Measurements from ENCODE around the gene NFKBIA.
"Not testable (repeated sequence)": the region's sequence is repeated elsewhere in the genome, so short reads cannot be mapped to it uniquely, and the experiment has no call there.

The NFKBIA gene

GRCh38 chr14:35365130-35366055 lies 39.2 kb downstream of the NFKBIA start:
- Histone ChIP-seq H3K27ac (replicated peaks) (no peak overlapping the region), H3K4me3 (replicated peaks; ENCODE audit: insufficient read depth, low read length) (no peak overlapping the region), H3K27me3 (ENCODE audit: insufficient read depth, poor library complexity, severe bottlenecking) (no peaks in the 10 kb centered on the region)
- no peak for DNase-seq (ENCODE audit: low read depth in 1 of 2, low spot score in 1 of 2)
- TF ChIP-seq SPI1 (IDR thresholded peaks at IDR 0.05; ENCODE audit: borderline replicate concordance, low read depth) (no peak), POLR2AphosphoS5 (IDR thresholded peaks at IDR 0.05; ENCODE audit: low read depth) (no peak)

DNA sequence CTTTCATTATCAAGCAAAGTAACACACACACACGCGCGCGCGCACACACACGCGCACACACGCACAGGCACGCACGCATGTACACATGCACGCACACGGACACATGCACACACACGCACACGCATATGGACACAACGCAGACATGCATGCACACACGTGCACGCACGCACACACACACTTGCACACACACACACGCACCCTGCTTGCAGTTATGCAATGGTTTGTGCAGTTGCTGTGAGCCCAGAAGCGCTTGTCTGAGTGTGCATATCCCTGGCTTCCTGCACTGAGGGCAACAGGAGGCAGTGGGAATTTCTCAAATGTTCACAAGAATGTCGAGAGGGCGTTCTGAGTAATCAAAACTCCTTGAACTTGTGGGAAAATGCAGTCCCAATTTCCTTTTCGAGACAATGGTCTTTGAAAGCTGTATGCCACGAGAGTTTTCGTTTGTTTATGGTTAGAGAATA lies 41.6 kb downstream of the NFKBIA start:
- no peak for DNase-seq (ENCODE audit: low read depth in 1 of 2, low spot score in 1 of 2)
- Histone ChIP-seq H3K27ac (replicated peaks) (no peak overlapping the region), H3K4me3 (replicated peaks; ENCODE audit: insufficient read depth, low read length) (no peak overlapping the region), H3K27me3 (ENCODE audit: insufficient read depth, poor library complexity, severe bottlenecking) (no peaks in the 10 kb centered on the region)
- TF ChIP-seq GABPA (IDR thresholded peaks at IDR 0.05; ENCODE audit: low read depth) = no peak
- TF ChIP-seq SPI1 (IDR thresholded peaks at IDR 0.05; ENCODE audit: borderline replicate concordance, low read depth) = no peak
- TF ChIP-seq, protein P1, sequence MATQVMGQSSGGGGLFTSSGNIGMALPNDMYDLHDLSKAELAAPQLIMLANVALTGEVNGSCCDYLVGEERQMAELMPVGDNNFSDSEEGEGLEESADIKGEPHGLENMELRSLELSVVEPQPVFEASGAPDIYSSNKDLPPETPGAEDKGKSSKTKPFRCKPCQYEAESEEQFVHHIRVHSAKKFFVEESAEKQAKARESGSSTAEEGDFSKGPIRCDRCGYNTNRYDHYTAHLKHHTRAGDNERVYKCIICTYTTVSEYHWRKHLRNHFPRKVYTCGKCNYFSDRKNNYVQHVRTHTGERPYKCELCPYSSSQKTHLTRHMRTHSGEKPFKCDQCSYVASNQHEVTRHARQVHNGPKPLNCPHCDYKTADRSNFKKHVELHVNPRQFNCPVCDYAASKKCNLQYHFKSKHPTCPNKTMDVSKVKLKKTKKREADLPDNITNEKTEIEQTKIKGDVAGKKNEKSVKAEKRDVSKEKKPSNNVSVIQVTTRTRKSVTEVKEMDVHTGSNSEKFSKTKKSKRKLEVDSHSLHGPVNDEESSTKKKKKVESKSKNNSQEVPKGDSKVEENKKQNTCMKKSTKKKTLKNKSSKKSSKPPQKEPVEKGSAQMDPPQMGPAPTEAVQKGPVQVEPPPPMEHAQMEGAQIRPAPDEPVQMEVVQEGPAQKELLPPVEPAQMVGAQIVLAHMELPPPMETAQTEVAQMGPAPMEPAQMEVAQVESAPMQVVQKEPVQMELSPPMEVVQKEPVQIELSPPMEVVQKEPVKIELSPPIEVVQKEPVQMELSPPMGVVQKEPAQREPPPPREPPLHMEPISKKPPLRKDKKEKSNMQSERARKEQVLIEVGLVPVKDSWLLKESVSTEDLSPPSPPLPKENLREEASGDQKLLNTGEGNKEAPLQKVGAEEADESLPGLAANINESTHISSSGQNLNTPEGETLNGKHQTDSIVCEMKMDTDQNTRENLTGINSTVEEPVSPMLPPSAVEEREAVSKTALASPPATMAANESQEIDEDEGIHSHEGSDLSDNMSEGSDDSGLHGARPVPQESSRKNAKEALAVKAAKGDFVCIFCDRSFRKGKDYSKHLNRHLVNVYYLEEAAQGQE (IDR thresholded peaks at IDR 0.05; ENCODE audit: insufficient replicate concordance, low read depth) = no peak
- no peak for TF ChIP-seq POLR2AphosphoS5 (IDR thresholded peaks at IDR 0.05; ENCODE audit: low read depth)
- TF ChIP-seq CTCF (IDR thresholded peaks at IDR 0.05; ENCODE audit: insufficient read depth, low read length) = no peak

GRCh38 chr14:35362450-35362849 lies 42.1 kb downstream of the NFKBIA start:
- H3K27me3 ChIP-seq (ENCODE audit: insufficient read depth, poor library complexity, severe bottlenecking) = no peaks in the 10 kb centered on the region
- DNase-seq (ENCODE audit: low read depth in 1 of 2, low spot score in 1 of 2) = no peak
- H3K4me3 ChIP-seq (replicated peaks; ENCODE audit: insufficient read depth, low read length) = no peak overlapping the region
- no peak overlapping the region for H3K27ac ChIP-seq (replicated peaks)
- TF ChIP-seq CTCF (IDR thresholded peaks at IDR 0.05; ENCODE audit: insufficient read depth, low read length) (no peak), POLR2AphosphoS5 (IDR thresholded peaks at IDR 0.05; ENCODE audit: low read depth) (no peak), GABPA (IDR thresholded peaks at IDR 0.05; ENCODE audit: low read depth) (no peak), SPI1 (IDR thresholded peaks at IDR 0.05; ENCODE audit: borderline replicate concordance, low read depth) (no peak)
- TF ChIP-seq, protein P1 (IDR thresholded peaks at IDR 0.05; ENCODE audit: insufficient replicate concordance, low read depth) = no peak

DNA sequence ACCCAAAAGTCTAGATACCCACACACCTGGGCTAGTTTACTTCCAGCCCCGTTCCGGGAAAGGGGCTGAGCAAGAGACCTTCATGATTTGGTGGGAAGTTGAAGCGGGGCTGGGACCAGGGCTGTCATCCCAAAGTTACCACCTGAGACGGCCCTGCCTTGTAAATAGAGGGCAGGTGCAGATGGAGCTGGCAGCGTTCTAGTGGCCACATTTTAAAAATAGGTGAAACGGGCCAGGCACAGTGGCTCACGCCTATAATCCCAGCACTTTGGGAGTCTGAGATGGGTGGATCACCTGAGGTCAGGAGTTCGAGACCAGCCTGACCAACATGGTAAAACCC lies 43.4 kb downstream of the NFKBIA start:
- DNase-seq (ENCODE audit: low read depth in 1 of 2, low spot score in 1 of 2) = no peak
- H3K27ac ChIP-seq (replicated peaks) = no peak overlapping the region
- TF ChIP-seq GABPA (IDR thresholded peaks at IDR 0.05; ENCODE audit: low read depth) (no peak), POLR2AphosphoS5 (IDR thresholded peaks at IDR 0.05; ENCODE audit: low read depth) (no peak), CTCF (IDR thresholded peaks at IDR 0.05; ENCODE audit: insufficient read depth, low read length) (no peak), SPI1 (IDR thresholded peaks at IDR 0.05; ENCODE audit: borderline replicate concordance, low read depth) (no peak)
- TF ChIP-seq, protein P1 (IDR thresholded peaks at IDR 0.05; ENCODE audit: insufficient replicate concordance, low read depth) = no peak

DNA sequence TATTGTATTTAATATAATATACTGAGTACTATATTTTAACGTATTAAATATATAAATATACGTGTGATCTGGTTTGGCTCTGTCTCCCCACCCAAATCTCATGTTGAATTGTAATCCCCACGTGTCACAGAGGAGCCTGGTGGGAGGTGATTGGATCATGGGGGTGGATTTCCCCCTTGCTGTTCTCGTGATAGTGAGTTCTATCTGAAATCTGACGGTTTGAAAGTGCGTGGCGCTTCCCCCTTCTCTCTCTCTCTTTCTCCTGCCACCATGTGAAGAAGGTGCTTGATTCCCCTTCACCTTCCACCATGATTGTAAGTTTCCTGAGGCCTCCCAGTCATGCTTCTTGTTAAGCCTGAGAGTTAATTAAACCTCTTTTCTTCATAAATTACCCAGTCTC lies 44.9 kb downstream of the NFKBIA start:
- not testable (repeated sequence) for H3K27ac ChIP-seq (replicated peaks); H3K4me3 ChIP-seq (replicated peaks; ENCODE audit: insufficient read depth, low read length); DNase-seq (ENCODE audit: low read depth in 1 of 2, low spot score in 1 of 2); H3K27me3 ChIP-seq (ENCODE audit: insufficient read depth, poor library complexity, severe bottlenecking)

More for the DNA sequence above, 43.4 kb downstream of the NFKBIA start:
- Histone ChIP-seq H3K4me3 (replicated peaks; ENCODE audit: insufficient read depth, low read length) (no peak overlapping the region), H3K27me3 (ENCODE audit: insufficient read depth, poor library complexity, severe bottlenecking) (no peaks in the 10 kb centered on the region)

Data from HL-60 (cell line).